ENCODE results near the gene DMD.

DNA sequence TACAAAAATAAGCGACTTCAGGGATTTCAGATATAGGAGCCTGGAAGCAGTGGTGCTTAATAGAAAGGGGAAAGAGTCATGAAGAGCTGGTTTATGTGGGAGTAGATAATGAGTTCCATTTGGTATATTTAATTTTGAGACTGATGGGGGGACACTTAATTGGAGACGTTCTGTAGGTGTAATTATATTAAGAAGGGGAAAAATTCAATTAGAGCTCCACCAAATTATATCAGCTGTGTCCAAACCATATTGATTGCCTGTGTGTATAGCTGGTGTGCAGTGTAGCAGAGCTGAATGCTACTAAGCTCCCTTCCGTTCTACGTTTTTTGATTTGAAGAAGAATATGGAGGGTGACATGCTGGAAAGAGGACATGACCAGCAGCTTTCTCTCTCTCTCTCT, 282.3 kb downstream of the DMD start:
- TF ChIP-seq EZH2 (IDR thresholded peaks at IDR 0.05; ENCODE audit: borderline replicate concordance, insufficient read depth, low read length, poor library complexity, severe bottlenecking) = no peak
- no peak for TF ChIP-seq POLR2AphosphoS5 (IDR thresholded peaks at IDR 0.05)
- TF ChIP-seq EP300 (conservative IDR thresholded peaks at IDR 0.05; ENCODE audit: poor library complexity, severe bottlenecking) = no peak
- no peak for TF ChIP-seq CTCF (IDR thresholded peaks at IDR 0.05; ENCODE audit: poor library complexity, severe bottlenecking)
- TF ChIP-seq SMC3 (conservative IDR thresholded peaks at IDR 0.05; ENCODE audit: poor library complexity) = no peak
- TF ChIP-seq MXI1 (conservative IDR thresholded peaks at IDR 0.05; ENCODE audit: poor library complexity, severe bottlenecking) = no peak
- TF ChIP-seq, protein P1, sequence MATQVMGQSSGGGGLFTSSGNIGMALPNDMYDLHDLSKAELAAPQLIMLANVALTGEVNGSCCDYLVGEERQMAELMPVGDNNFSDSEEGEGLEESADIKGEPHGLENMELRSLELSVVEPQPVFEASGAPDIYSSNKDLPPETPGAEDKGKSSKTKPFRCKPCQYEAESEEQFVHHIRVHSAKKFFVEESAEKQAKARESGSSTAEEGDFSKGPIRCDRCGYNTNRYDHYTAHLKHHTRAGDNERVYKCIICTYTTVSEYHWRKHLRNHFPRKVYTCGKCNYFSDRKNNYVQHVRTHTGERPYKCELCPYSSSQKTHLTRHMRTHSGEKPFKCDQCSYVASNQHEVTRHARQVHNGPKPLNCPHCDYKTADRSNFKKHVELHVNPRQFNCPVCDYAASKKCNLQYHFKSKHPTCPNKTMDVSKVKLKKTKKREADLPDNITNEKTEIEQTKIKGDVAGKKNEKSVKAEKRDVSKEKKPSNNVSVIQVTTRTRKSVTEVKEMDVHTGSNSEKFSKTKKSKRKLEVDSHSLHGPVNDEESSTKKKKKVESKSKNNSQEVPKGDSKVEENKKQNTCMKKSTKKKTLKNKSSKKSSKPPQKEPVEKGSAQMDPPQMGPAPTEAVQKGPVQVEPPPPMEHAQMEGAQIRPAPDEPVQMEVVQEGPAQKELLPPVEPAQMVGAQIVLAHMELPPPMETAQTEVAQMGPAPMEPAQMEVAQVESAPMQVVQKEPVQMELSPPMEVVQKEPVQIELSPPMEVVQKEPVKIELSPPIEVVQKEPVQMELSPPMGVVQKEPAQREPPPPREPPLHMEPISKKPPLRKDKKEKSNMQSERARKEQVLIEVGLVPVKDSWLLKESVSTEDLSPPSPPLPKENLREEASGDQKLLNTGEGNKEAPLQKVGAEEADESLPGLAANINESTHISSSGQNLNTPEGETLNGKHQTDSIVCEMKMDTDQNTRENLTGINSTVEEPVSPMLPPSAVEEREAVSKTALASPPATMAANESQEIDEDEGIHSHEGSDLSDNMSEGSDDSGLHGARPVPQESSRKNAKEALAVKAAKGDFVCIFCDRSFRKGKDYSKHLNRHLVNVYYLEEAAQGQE (IDR thresholded peaks at IDR 0.05; ENCODE audit: borderline replicate concordance) = no peak
- TF ChIP-seq RAD21 (conservative IDR thresholded peaks at IDR 0.05) = no peak
- no peak for TF ChIP-seq TAF1 (IDR thresholded peaks at IDR 0.05; ENCODE audit: low read depth)
